Activated CD8-positive, alpha-beta memory T cell treated with anti-CD3 and anti-CD28 coated beads, Interleukin-2, amount 50 U/mL, for 4 hours (primary cell): ENCODE results near the gene SEMA3F.

Source experiments
- DNase-seq: peaks from one replicate; pipeline ENCODE4 v3.0.0-alpha.2; 2020

The SEMA3F gene

DNA sequence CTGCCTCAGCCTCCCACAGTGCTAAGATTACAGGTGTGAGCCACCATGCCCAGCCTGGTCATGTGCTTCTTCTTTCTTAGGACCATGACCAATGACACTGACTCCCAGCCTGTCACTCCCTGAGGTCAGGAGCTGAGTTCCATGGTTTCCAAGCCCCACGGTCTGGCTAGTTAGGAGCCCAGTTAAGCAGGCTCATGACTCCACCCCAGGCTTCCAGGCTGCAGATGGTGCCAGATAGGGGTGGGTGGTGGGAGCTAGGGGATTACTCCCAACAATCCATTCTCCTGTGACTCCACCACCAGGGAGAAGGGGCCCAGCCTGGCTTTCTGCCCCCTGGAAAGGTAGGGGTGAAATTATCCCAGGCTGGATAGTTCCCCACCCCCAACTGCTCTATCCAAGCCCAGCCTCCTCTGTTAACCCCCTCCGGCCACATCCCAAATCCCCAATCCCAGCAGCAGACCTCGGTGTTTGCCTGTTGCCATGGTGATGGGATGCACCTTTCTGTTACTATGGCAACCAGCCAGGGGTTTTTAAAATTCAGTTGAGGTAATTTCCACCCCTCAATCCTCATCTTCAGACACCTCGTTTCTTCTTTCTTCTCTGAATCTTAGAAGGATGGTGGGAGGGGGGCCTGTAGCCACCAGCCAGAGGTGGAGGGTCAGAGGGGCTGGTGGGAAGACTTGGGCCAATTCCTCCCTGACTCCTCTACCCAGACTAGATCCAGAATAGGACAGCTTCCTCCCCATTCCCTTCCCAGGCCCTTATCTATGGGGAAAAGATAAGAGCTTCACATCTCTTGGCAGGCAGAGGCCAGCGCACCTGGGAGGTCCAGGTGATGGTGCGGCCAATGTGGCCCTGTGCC lies 22.5 kb upstream of the SEMA3F start:
- no peak for DNase-seq

DNA sequence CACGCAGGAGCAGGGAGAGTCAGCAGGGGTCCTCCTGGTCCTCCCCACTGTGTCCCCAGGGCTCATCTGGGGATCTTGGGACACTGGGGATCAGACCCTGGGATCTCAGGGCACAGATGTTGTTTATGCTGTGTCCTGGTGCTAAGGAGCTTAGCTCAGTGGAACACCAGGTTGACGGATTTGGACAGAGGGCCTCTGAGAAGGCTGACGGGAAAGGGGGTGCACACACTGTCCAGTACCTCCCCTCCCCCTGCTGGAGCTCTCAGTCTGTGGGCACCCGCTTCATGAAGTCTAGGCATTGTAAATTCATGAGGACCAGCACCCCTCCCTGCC lies 21.9 kb upstream of the SEMA3F start:
- no peak for DNase-seq

DNA sequence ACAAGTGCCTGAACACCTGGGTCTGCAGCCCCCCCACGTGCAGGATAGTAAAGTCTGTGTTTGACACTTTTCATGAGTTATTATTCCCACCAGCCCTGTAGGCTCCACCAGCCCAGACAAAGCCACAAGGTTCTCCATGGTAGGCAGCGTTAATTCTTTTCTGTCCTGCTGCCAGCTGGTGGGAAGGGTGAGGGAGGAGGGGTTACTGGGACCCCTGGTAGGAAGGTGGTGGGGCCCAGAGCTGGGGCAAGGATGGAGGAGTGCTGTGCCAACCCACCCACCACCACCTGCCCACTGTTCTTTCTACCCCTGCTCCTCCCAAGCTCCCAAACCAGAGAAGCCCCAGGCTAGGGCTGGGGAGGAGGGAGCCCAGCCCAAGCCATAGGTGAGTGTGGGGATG lies 20.8 kb upstream of the SEMA3F start:
- no peak for DNase-seq

DNA sequence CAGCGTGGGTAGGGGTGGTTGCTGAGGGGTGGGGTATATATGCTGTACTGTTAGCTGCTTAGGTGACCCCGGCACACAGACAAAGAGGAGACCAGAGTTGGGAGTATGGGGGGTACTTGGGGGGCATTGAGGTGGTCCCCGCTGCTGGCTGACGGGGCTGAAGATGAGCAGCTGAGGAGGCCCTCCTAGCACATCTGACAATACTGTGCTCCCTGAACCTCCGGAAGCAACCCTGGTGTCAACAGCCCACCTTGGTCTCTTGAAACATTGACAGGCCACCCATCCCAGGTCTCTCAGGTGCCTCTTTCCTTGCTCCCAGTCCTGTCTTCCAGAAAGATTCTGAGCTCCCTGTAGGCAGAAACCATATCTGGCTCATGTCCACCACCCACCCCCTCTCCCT lies 19.2 kb upstream of the SEMA3F start:
- DNase-seq = no peak

DNA sequence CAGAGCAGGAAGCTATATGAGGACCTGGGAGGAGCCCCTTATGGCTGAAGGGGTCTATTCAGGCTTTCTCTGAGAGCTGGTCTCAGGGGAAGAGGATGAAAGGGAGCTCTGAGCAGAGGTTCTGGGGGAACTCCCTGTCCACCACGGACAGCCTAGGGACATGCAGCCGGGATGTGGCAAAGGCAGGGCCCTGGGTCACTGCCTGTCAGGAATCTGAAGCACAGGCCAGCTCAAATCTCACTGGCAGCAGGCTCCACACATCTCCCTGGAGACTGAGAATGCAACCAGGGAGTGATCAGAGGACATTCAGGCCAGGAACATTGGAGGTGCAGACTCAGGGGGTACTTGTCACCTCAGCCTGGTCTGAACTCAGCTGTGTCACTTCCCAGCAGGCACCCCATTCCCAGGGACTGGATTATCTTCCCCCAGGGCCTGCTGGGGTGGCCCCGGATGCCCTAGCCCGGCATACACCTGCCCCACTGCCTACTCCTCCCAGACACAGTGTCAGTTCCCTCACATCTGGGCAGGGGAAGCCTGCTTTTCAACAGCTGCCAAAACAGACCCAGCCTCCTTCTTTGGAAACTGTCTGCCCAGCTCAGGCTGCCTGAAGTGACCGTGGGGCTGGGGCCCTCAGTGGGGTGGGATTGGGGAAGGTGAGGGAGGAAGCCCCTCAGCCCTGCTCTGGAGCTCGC lies 18.3 kb upstream of the SEMA3F start:
- DNase-seq = no peak

DNA sequence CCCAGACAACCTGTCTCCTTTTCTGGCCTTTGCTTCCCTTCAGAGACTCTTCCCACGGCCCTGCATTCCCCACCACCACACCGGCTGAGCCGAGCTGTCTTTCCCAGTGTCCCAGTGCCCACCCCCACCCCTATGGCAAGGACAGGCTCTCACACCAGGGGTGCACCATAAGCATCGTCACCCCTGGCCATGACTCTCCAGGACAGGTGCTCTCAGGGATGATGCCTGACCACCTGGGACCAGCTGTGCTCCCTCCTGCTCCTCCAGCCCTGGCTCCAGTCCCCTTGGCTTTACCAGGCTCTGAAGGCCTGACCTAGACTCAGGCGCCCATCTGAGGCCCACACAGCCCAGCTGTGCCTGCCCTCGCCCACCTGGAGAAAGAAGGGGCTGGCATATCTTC lies 17.6 kb upstream of the SEMA3F start:
- no peak for DNase-seq

DNA sequence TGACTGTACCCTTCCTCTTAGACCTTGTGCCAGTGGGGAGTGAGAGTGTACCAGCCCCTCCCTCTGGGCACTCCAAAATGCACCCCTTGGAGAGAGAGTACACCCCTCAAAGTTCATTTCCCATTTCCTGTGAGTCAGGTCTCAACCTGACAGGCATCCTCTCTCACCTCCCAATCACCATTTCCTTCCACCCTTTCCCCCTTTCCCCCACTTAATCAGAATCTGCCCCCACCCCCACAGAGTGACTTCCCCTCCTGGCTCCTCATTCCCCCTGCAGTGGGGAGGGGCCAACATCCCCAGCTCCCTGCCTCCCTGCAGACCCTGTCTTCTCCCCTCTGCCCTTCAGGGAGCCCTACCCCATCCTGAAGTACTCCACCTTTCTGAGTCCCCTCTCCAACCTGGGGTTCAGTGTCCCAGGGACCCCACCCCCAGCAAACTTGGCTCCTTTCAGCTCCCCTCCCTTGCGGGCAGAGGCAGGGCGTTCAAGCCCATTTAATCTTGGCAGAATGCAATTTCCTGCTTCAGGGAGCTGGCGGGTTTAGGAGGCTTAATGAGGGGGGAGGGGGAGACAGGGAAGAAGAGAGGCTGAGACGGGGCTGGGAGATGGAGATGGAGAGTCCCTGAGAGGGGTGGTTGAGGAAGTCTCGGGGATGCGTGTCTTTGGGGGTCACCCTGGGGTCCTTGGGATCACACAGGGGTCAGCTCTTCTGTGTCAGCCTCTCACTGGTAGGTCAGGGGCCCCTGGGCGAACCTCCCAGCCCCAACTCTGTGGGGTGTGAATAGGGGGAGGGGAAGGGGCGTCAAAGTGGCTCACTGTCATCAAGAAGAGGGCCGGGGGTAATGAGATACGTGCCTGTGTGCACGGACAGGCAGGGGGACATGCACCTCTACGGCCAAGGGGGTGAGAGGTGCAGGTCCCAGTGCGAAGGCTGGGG lies 16.6 kb upstream of the SEMA3F start:
- DNase-seq = no peak

DNA sequence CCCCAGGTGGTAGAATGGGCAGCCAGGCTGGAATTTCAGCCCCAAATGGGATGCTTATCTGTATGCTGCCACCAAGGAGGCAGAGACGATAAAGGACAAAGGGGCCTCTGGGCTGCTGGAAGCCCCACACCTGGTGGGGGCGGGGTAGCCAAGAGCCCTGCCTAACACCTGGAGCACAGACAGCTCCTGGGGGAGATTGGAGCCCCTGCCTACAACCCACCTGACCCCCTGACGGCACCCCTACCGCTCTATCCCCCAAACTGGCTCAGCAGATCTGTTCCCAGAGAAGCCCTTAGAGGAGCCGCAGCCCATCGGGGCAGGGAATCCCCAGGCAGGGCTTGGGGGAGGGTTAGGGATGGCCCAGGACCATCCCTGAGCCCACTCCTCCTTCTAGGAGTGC lies 15.8 kb upstream of the SEMA3F start:
- DNase-seq = no peak

DNA sequence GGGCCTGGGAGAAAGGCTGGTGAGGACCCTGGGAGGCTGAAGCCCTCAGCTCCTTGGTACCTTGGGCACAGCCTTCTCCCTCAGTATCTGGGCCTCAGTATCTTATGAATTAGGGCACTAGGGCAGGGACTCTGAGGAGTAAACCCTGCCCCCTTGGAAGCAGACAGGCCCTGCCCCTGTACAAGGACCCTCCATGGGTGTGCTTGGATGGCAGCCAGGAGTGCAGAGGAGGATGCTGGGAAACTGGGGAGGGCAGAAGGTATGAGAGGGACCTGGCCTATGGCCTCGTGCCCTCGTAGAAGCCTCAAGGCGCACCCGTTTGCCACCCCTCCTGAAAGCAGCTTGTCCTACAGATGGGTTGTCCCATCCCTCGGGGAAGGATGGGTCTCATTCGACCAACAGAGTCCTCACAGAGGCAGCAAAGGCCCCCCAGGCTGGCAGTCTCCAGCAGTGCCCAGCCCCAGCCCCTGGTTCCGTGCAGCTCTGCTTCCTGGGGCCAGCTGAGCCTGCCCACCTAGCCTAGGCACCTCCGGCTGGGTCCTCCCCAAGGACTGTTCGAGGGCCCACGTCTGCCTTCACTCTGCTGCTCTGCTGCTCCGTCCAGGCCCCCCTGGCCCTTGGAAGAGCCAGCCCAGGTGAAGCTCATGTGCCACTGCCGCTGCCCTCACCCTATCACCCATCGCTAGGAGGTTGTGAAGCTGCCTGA lies 15.3 kb upstream of the SEMA3F start:
- no peak for DNase-seq

DNA sequence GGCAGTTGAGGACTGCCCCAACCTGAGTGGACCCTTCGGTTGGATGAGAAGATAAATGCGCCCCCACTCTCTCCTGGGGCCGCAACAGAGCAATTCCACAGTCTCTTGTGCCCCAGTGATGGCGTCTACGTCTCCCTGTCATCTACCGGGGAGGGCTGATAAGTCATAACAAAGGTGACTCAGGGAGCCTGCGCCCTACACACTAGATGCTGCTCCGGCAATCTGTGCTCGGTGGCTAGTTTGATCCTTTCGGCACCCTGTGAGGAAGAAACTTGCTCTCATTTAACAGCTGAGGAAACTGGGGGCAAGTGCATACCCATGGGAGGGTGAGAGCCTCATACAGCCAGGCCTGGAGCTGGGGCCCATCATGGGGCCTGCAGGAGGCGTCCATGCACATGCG lies 14.1 kb upstream of the SEMA3F start:
- no peak for DNase-seq

DNA sequence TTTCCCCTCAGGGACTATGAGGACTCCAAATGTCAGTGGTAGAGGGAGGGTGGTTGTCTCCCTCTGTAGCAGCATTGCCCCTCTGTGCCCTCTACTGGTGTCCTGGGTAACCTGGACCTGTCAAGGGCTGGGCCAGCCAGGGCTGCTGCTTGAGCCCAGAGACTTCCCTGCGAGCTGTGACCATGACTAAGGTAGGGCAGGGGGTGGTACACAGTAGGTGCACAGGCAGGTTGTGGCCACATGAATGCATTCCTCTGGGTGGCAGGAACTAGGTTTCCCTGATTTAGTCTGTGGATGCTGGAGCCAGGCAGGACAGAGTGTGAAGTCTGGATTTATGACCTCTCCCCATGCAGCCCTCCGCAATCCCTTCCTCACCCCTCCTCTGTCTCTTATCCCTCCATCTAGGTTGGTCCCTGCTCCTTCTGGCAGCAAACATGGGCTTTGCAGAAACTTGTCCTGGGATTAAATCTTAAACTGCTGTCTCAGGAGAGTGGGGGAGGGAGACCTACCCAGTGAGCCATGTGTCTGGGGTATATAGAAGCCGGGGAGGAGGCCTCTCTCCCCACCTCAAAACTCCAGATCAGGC lies 8.7 kb upstream of the SEMA3F start:
- DNase-seq = no peak

DNA sequence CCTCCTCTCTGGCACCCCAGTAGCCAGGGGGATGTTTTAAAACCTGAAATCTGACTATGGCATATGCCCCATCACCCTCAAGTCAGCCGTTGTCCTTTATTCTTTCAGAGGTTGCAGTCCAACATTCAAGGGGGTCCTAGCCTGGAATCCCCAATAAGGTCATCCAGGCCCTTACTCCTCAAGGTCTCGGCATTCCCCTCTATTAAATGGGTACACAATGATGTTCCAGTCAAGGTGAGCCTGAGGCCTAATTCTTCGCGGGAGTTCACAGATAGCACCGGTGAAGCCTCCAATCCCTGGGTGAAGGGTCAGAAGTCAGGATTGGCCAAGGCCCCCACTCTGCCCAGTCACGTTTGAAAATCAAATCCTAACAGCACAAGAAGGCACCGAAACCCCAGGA lies 8.1 kb upstream of the SEMA3F start:
- DNase-seq = no peak

DNA sequence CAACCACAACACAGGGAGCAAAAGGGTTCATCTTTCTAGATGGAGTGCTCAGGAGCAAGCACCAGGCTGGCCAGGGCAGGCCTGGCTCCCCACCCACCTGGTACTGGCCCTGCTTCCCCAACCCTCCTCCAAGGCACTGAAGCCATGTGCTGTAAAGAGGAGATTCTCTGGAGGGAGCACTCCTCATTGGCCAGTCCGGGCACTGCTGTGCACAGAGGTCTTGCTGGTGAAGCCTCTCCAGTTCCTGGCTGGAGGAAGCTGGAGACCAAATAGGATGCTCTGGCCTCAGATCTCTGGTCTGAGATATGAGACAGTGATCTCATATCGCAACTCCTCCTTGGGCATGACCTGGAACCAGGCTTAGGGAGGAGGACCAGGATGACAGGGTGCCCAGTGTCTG lies 7.7 kb upstream of the SEMA3F start:
- DNase-seq = no peak

DNA sequence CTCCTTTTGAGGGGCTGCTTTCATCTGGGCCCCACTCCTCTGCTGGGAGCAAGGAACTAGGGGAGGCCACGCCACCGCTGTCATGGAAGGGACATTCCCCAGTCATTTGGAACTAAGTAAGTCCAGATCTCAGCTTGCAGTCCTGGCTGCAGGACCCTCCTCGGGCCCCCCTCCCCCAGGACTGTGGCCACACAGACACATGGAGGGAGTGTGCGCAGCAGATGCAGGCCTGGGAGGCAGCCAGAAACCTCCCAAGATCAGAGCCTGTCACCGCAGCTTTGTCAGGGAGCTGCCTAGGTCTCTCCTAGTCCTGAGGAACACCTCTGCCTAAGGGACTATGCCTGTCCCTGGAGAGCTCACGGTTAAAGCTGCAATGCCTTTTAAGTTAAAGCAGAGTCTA lies 7.3 kb upstream of the SEMA3F start:
- DNase-seq = no peak

DNA sequence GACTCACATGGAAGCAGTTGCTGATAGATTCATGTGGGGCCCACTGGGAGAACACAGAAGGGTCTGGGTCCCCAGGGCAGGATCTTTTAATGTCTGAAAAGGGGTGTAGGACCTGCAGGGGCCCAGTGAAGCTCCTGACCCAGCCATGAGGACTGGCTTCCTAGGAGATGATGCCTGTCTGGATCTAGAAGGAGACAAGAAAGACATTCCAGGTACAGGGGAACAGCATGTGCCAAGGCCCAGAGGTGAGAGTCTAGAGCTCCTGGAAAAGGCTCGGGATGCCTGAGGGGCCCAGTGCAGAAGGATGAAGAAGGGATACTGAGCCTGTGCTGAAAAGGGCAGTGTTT lies 4.7 kb upstream of the SEMA3F start:
- no peak for DNase-seq

DNA sequence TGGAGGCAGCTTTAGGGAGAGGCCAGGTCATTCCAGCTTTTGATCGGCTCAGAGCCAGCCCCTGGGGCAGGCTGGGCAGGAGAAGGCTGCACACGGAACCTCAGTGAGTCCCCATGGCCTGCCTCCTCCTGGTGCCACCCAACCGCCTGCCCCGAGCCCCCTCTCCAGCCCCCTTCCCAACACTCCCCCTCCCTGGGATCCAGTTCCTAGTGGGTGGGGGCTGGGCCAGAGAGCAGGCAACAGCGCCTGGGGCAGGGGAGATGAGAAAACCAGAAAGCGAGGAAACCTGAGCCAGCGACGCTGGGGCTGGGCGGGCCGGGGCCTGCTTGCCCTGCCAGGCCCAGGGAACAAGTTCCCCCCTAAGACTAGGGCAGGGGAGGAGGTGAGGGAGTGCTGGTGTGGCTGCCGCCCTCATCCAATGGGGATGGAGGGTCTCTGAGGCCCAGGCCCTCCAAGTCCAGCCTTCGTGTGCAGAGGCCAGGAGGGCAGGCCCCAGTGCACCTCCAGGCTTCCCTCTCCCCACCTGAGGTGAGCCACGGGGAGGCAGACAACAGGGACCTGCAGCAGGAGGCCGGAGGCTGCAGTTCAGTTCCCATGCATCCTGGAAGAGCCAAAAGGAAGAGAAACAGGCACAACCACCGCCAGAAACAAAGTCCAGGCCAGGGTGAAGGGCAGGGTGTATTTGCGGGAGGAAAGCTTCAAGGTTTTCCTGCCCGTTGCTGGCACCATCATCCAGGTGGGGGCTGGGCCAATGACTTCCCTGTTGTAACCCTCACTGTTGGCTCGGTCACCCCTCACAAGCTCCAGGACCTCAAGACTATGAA lies 4.0 kb upstream of the SEMA3F start:
- DNase-seq = no peak

DNA sequence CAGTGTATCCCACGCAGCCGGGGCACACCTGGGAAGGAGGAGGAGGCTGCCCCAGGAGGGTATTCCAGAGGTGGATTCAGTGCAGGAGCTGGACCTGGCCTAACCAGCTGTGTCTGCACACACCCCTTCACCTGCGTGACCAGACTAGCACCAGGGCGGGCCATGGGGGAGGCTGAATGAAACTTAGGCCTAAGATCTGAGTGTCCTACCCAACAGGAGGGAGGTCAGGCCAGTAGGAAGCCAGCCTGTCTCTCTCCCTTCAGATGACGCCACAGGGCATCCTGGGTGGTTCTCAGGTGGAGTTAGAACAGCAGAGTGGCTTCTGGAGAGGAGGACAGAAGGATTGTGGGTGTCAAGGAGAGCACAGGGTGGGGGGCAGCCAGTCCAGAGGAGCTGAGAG lies 3.4 kb upstream of the SEMA3F start:
- DNase-seq = no peak

DNA sequence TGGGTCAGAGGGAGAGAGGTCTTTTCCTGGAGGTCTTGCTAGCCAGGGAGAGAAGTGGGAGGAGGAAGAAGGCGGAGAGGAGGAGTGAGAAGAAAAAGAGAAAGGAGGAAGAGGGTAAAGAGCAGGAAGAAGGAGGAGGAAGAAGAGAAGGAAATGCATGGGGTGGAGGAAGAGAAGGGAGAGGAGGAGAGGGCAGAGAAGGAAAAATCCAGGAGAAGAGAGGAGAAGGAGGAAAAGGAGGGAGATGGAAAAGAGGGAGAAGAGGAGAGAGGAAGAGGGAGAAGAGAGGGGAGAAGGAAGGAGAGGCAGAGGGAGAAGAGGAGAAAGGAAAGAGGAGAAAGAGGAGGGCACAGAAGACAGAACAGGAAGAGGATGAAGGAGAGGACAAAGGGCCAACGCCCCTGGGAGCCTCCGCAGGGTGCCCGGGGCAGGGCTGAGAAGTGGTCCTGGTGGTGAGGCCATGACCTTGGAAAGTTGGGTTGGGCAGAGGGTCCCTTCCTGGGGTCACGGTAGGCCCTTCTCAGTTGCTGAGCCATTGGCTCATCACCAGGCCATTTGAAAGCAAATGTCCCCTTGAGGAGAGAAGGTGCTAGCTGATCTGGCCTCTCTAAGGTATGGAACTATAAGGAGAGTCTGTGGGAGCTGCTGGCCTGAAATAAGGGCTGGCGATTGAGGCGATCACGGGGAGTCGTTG lies 1.2 kb upstream of the SEMA3F start:
- DNase-seq = no peak

DNA sequence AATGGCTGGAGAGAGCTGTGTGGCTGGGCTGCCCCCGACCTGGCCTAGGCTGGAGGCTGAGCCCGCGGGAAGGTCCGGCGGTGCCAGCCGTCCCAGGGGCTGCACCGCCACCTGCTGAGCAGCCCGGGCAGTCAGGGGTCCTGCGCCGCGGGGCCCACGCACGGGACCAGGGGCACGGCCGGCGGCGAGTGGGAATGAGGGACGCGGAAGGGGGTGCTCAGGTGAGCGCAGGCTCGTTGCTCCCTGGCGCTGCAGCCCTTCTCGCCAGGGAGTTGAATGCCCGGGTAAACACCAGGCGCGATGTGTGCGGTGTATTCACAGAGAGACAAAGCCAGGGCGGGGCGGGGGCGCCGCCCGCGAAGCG lies 666 bp upstream of the SEMA3F start:
- DNase-seq = no peak

DNA sequence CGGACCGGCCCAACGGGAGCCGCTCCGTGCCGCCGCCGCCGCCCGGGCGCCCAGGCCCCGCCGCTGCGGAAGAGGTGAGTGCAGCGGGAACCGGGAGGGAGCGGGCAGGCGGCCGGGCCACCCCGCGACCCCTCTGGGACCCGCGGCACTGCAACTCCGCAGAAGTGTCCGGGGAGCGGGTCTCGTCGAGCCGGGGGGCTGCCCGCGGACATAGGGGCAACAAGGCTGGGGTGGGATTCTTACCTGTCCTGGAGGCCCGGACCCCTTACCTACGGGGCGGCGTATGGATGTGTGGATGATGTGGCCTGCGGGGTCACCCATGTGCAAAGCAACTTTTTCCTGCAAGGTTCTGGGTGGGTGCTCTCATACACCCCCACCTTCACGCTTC lies 361 bp downstream of the SEMA3F start:
- DNase-seq = no peak

DNA sequence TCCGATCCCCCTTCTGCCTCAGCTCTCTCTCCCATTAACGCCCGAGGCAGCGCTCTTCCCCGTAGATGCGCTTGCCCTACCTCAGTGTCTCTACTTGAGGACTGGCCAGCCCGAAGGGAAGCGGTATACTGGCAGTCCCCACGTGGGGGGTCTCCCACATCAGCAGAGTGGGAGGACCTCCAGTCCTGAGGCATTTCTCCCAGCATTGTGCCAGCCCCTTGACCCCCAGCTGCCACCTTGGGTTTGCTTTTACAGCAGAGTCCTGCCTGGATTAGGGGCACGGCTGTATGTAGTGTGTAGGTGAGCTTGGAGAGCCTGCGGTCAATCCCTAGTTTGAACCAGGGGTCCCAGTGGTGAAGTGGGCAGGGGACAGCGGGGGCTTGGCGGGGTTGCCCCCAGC lies 767 bp downstream of the SEMA3F start:
- no peak for DNase-seq
